ENCODE measurements around the gene SIPA1L3. TPM values are rescaled to one million over a fixed set of nuclear protein-coding genes. Genes with fewer than 3 reads are reported as not detected.
A peak's percentile ranks its signal among the peaks of the same experiment; 100 is the strongest.

SIPA1L3 gene
- total and polyA plus RNA-seq, 10 of the 15 experiments (the other 5 are each of a cell fraction or from before 2014, with no cell fraction given), result 0.24 to 66.2 (median 19.1) TPM

- no peak for TF ChIP-seq MLLT1 (IDR thresholded peaks at IDR 0.05)
Measured at GRCh38 chr19:38228491-38229439, 321.8 kb downstream of the SIPA1L3 start (continued).

- ChIA-PET CTCF (interaction anchor here (1.1 to 3.2 kb wide), 2 partner anchors 105 to 327 kb away, joined by 4 to 13 read pairs; no protein-coding TSS in a partner anchor), POLR2A (no interaction called here), SMC1A (ENCODE audit: uncharacterized antibody, unreplicated experiment) (no interaction called here), RAD21 (ENCODE audit: unreplicated experiment) (interaction anchor here (1.0 kb wide), 1 partner anchor 327 kb away, joined by 4 read pairs; no protein-coding TSS in a partner anchor)
- Histone ChIP-seq H3K4me2 (ENCODE audit: control insufficient read depth, insufficient read depth) (no peak overlapping the region), H3K27ac (ENCODE audit: control insufficient read depth, insufficient read depth) (no peak overlapping the region), H2AFZ (ENCODE audit: control insufficient read depth, low read depth, low read length) (no peak overlapping the region), H3K36me3 (ENCODE audit: control insufficient read depth in 2 of 2, insufficient read depth in 2 of 2, low read length in 1 of 2) (no peaks in the 10 kb centered on the region), H3K4me1 (ENCODE audit: control insufficient read depth, insufficient read depth, low read length) (0 out of 2 replicates have a peak, but pooled peaks cover under 1% of the 10 kb centered on the region), H3K9ac (ENCODE audit: control insufficient read depth, insufficient read depth, low read length) (no peak overlapping the region), H3K4me3 (no peak overlapping the region), H4K20me1 (ENCODE audit: control insufficient read depth, insufficient read depth) (no peaks in the 10 kb centered on the region), H3K79me2 (ENCODE audit: control insufficient read depth, insufficient read depth, low read length) (no peaks in the 10 kb centered on the region), H3K27me3 (replicated peaks in 1 of 2; ENCODE audit: control insufficient read depth in 2 of 2, insufficient read depth in 2 of 2, low read length in 1 of 2) (peaks cover 6 to 8% of the 10 kb centered on the region in 2 experiments; a peak in 3 of 4 replicates), H3K9me3 (replicated peaks; ENCODE audit: control insufficient read depth, insufficient read depth, low read length) (no peaks in the 10 kb centered on the region)
- DNase-seq (ENCODE audit: low read depth, low spot score) (no peak), FAIRE-seq (no peak), ATAC-seq (peak; percentile 92)
- 0% methylated on average over 14 of the region's 54 CpGs for WGBS (ENCODE audit: insufficient coverage, insufficient replicate concordance, low lambda C conversion rate, missing lambda C conversion rate)
- BruUV-seq (replicated peaks), result no TSS peak
- no peak for TF ChIP-seq ZBED1 (IDR thresholded peaks at IDR 0.05; ENCODE audit: borderline replicate concordance)
- peak; percentile 55 for TF ChIP-seq SP1 (IDR thresholded peaks at IDR 0.05; ENCODE audit: low read depth, low read length)
- peak; percentile 84; the same call in 1 of the 2 replicates for TF ChIP-seq RCOR1 (conservative IDR thresholded peaks at IDR 0.05; ENCODE audit: low read depth, low read length)
- TF ChIP-seq KDM1A (IDR thresholded peaks at IDR 0.05; ENCODE audit: borderline replicate concordance), result 0 out of 2 replicates have a peak, but pooled peaks have one; percentile 79
- peak; percentile 74 for TF ChIP-seq HCFC1 (IDR thresholded peaks at IDR 0.05; ENCODE audit: low read length)
- no peak for TF ChIP-seq ZNF592 (IDR thresholded peaks at IDR 0.05)
- peak; percentile 65; the same call in 1 of the 2 replicates for TF ChIP-seq NFYB (IDR thresholded peaks at IDR 0.05; ENCODE audit: insufficient read depth, low read depth, low read length)
- 0 out of 2 replicates have a peak, but pooled peaks have one; percentile 16 for TF ChIP-seq CREM (IDR thresholded peaks at IDR 0.05; ENCODE audit: low read depth)
- TF ChIP-seq RELB (IDR thresholded peaks at IDR 0.05; ENCODE audit: low read depth), result no peak
- TF ChIP-seq SIX5 (IDR thresholded peaks at IDR 0.05; ENCODE audit: low read depth, low read length, severe bottlenecking), result peak; percentile 83
- TF ChIP-seq IKZF1 (conservative IDR thresholded peaks at IDR 0.05), result 0 out of 2 replicates have a peak, but pooled peaks have one; percentile 16
- intact Hi-C loops (cut with micrococcal nuclease; ENCODE audit: unreplicated experiment), result loop anchor here (5.0 kb wide), 2 partner anchors 158 to 332 kb away; partner anchors contain the start of genes GGN and SPRED3
- in situ Hi-C loops (cut with MboI), result loop anchor here (5.0 kb wide), 1 partner anchor 327 kb away; no protein-coding TSS in a partner anchor
Measured at GRCh38 chr19:38229585-38230073, 322.6 kb downstream of the SIPA1L3 start.

Data from GM12878 (cell line).